GM08714 (cell line): Measurements from ENCODE around the gene COMMD4.
"Not testable (repeated sequence)": the region's sequence is repeated elsewhere in the genome, so short reads cannot be mapped to it uniquely, and the experiment has no call there.

Experiments used
- H3K4me3 ChIP-seq: fragments of 200-500 bp; sonication (Bioruptor generic); 2 replicates; pipeline ENCODE4 v1.5.1; 2014; ENCODE audit warnings: mild to moderate bottlenecking, low read length, inconsistent platforms
- ZNF274 ChIP-seq: IDR thresholded peaks from 2 replicates; pipeline ENCODE4 v1.6.1; 2012; ENCODE audit warnings: mild to moderate bottlenecking, low read depth, low read length

Gene COMMD4

DNA sequence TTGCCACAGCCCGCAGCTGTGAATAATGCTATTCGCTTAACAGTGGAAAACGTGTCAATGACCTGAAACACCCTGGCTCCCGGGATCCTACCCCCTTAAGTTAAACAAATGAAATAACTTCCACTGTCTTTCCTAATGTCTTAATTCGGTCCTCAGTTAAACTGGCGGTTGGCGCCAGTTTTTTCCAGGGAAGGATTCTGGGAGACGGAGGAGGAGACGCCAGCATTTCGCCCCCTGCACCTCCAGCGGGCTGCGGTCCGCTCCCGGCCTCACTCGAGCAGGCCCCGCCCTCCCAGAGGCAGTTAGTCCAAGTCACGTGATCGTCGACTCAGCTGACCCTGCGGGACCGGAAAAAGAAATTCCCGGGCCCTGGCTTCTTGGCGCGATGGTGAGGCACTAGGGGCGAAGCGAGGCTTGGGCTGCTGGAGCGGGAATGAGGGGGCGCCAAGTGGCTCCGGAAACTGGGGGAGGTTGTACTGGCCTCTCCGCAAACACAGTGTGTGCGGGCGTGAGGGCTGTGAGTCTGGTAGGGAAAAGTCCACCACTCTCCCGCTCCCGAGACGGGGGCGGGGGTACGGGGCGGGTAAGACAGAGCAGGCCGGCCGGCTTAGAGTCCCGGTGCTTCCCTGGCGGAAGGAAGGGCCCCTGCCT, at the start of gene COMMD4:
TSS of gene COMMD4 (plus strand) at position 359 of the 651 bp plus-strand sequence. CDS start at position 386, 27 bp downstream.
- peak within 1 kb of the TSS; percentile 81 for H3K4me3 ChIP-seq
- TF ChIP-seq ZNF274, result no peak

- H3K4me3 ChIP-seq, result not testable (repeated sequence)
Observed at GRCh38 chr15:75293660-75294059, 42.2 kb upstream of the COMMD4 start.

- H3K4me3 ChIP-seq, result not testable (repeated sequence)
Observed at GRCh38 chr15:75298541-75299310, 37.1 kb upstream of the COMMD4 start.

DNA sequence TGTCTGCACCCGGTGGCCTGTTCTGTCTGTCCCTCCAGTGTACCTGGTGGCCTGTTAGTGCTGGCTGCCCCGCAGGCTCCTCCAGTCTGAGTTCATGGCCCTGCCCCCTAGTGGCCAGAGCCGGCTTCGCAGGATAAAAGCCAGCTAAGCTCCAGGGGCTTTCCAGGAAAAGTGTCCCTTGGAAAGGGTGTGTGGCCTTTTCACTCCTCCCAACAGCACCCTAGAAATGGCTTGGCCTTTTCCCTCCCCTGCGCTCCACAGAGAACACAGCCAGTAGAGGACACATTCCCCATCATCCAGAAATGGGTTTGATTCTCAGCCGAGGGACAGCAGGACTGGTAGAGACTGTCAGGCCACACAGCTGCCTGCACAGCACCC, 36.6 kb upstream of the COMMD4 start:
- H3K4me3 ChIP-seq, result not testable (repeated sequence)

DNA sequence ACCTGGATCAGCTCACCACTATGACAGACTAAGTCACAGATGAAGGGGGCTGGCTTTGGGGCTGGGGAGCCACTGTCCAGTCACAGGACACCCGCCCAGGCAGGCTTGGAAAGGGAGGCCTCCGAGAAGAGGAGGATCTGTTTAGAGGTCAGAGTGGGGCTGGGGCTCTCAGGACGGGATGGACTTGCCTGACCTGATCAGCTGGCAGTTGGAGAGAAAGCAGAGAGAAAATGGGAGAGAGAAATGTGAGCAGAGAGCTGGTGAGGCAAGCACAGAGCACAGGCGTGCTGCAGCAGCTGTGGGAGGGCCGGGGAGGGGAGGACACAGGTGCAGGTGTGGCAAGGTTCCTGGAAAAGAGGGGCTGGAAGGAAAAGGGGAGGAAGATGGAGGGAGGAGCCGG, 35.8 kb upstream of the COMMD4 start:
- not testable (repeated sequence) for H3K4me3 ChIP-seq

DNA sequence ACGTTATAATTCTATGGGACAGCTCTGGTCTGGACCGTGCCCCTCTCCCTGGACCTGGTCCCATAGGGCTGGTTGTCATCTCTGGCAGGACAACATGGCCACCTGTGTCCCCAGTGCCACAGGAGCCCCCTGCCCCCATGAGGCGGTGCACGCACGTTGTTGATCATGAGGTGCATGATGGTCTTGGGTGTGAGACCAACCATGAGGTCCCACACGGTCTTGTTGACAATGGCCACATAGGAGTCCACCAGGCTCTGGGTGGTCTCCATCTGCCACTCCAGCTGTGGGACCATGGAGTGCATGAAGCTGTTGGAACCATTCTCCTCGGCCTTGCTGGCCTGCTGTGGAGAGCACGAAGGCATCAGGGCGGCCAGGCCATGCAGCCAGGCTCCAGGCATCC, 33.5 kb upstream of the COMMD4 start:
- H3K4me3 ChIP-seq, result no peak overlapping the region
- no peak for TF ChIP-seq ZNF274

- H3K4me3 ChIP-seq, result not testable (repeated sequence)
Observed at GRCh38 chr15:75302753-75303152, 33.1 kb upstream of the COMMD4 start.

GRCh38 chr15:75306188-75306587, 29.7 kb upstream of the COMMD4 start:
- no peak for TF ChIP-seq ZNF274
- no peak overlapping the region for H3K4me3 ChIP-seq

DNA sequence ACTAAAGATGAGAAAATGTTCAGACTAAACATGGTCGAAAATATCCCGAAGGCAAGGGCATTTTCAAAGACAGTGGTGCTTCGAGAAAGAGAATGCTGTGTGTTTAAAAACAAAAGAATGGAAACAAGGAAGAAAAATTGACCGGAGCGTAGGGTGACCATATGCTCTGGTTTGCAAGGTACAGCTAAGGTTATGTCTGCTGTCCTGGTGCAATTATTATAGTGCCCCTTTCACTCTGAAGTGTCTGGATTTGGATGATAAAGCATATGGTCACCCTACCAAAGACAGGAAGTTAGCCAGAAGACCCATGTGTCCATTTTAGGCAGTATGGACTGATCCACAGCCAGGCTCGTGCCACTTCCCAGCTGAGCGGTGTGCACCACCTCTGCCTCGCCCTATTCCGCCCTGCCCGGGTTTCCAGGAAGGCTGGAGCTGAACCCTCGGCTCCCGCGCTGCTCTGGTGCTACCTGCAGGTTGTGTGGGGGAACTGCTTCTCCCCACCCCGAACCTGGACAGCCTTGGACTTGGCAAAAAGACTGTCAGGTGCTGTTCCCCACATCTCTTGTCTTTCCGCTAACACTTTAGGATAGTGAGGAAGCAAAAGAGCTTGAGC, 28.0 kb upstream of the COMMD4 start:
- H3K4me3 ChIP-seq, result no peak overlapping the region
- no peak for TF ChIP-seq ZNF274

- no peak overlapping the region for H3K4me3 ChIP-seq
- TF ChIP-seq ZNF274, result no peak
Observed at GRCh38 chr15:75309711-75310110, 26.2 kb upstream of the COMMD4 start.

DNA sequence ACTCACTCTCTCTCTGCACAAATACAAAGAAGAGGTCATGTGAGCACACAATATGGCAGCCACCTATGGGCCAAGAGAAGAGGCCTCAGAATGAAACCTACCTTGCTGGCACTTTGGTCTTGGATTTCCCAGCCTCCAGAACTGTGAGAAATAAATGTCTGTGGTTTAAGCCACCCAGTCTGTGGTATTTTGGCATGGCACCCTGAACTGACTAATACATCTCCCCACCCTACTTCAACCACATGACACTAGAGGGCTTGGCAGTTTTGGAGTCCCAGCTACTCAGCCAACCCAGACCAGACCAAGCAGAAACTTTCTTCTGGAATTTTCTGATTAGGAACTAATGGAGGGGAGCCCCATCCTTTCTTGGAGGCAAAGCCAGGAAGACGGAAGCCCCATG, 23.3 kb upstream of the COMMD4 start:
- not testable (repeated sequence) for H3K4me3 ChIP-seq

DNA sequence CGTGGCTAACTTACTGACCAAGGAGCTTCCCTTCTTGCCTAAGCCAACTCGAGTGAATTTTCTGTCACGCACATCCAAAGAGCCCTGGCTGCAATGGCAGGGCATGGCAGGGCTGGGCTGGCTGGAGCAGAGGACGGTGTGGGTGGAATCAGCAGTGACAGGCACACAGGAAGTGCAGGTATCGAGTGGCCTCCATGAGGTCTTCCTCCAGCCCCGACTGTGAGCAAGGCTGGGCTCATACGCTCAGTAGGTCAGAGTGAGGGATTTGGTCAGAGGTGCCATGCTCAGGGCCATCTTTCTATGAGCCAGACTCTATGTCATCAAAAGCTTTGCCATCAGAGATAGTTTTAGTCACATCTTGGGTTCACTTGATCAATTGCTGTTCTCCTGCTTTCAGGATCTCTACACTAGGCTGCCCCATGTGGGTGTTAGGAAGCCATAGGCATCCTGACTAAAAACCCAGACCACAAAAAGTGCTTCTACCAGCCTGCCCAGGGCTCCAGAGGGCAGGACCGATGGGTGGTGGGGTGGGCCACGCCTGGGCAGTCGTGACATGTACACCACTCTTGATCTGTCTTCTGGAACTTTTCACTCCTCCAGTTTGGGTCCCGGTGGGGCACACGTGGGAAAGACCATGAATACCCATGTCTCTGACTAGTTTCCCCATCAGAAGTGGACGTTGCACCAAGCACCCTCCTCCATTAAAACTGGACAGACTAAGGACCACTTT, 22.6 kb upstream of the COMMD4 start:
- no peak overlapping the region for H3K4me3 ChIP-seq
- TF ChIP-seq ZNF274, result no peak

- H3K4me3 ChIP-seq, result no peak overlapping the region
- TF ChIP-seq ZNF274, result no peak
Observed at GRCh38 chr15:75314552-75315290, 21.1 kb upstream of the COMMD4 start.

DNA sequence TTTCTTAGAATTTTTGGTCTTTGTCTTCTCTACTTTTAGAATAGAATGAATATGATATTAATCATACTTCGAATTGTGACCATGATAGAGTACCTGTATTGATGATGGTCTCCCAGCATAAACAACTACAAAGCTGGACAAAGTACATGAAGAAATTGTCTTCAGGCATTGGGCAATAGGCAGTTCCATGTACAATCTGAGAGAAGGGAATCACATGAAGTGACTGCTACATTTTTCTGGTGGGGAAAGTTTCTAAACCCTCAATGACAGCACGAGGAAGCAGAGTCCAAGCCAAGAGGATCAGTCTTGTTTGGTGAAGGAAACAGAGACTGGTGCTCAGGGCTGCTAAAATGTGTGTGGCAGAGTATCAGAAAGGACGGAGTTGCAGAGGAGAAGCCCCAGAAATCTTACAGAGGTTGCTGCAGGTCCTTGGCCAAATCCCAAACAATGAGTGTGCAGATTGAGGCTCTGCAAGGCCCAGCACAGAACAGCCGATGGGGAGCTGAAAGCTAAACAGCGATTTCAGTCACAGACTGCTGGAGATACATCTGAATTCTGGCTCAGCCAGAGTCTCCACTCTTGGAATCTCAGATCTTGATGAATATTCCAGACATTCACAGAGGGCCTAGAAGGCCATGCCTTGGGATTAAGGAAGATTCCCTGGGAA, 16.5 kb upstream of the COMMD4 start:
- H3K4me3 ChIP-seq, result not testable (repeated sequence)

- no peak overlapping the region for H3K4me3 ChIP-seq
- TF ChIP-seq ZNF274, result no peak
Observed at GRCh38 chr15:75321711-75322110, 14.2 kb upstream of the COMMD4 start.
